Suppressor macrophage treated with lipopolysaccharide for 1 hour (primary cell): Measurements from ENCODE around the gene CYP2A7.
"Not testable (repeated sequence)": the region's sequence is repeated elsewhere in the genome, so short reads cannot be mapped to it uniquely, and the experiment has no call there.

ENCODE experiments used
- DNase-seq, 3 donors: peaks; one replicate each; pipeline ENCODE4 v3.0.0-alpha.2; 2020 to 2022

Gene CYP2A7, protein sequence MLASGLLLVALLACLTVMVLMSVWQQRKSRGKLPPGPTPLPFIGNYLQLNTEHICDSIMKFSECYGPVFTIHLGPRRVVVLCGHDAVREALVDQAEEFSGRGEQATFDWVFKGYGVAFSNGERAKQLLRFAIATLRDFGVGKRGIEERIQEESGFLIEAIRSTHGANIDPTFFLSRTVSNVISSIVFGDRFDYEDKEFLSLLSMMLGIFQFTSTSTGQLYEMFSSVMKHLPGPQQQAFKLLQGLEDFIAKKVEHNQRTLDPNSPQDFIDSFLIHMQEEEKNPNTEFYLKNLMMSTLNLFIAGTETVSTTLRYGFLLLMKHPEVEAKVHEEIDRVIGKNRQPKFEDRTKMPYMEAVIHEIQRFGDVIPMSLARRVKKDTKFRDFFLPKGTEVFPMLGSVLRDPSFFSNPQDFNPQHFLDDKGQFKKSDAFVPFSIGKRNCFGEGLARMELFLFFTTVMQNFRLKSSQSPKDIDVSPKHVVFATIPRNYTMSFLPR

DNA sequence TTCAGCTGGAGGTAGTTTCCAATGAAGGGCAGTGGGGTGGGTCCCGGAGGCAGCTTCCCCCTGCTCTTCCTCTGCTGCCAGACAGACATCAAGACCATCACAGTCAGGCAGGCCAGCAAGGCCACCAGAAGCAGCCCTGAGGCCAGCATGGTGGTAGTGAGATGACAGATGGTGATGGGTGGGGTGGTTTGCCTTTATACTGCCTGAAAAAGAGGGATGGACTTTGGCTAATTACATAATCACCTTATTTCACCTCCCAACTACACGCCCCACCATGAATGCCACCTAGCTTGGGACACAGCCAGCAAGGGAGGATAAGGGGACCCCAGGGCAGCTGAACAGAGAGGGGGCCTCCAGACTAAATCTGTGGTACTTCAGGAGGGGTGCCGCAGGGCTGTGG is at the start of gene CYP2A7:
Gene CYP2A7, minus strand, starts transcription at position 170 of the 400 bp plus-strand sequence. Its CDS starts 21 bp downstream, at position 149.
- not testable (repeated sequence) for DNase-seq

DNA sequence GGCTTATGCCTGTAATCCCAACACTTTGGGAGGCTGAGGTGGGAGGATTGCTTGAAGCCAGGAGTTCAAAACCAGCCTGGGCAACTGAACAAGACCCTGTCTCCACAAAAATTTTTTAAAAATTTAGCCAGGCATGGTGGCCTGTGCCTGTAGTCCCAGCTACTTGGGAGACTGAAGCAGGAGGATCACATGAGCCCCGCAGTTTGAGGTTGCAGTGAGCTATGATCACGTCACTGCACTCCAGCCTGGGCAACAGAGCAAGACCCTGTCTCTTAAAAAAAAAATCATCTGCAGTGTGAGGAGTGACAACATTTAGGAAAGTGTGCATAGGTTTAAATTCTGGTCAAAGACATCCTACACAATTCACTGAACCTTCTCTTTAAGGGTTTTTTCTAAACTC is 48.8 kb upstream of the CYP2A7 start:
- not testable (repeated sequence) for DNase-seq

DNA sequence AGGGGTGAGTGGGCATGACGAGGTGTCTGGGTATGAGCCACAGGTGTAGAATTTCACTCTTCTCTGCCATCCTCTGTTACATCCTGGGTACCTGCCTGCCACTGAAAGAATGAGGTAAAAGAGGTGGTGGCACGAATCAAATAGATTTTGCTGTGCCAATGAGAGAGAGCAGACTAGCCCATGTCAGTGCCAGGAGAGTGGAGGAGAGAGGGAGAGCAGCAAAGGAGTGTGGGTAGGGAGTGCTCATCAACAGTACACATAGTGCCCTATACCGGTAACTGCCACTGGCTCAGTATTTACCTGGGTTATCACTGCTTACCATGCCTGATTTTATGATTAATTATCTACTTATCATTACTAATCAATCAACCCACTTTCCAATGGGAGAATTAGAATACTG is 47.9 kb upstream of the CYP2A7 start:
- not testable (repeated sequence) for DNase-seq

DNA sequence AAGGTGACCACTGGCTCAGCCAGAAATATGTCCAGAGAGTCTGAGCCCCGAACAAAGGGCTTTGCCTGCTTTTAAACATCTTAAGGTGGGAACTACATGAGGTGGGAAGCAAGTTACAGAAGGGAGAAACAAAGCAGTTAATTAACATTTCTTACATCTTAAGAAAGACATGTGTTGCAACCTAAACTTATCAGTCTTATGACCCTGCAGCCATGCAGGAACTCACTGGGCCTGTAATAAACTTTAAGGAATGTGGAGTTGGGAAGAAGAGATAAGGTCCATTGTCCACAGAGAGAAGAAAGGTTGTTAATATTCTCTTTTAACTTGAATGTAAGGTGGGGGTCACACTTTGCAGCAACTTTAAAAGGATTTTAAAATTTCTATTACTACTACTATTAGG is 46.8 kb upstream of the CYP2A7 start:
- no peak for DNase-seq

DNA sequence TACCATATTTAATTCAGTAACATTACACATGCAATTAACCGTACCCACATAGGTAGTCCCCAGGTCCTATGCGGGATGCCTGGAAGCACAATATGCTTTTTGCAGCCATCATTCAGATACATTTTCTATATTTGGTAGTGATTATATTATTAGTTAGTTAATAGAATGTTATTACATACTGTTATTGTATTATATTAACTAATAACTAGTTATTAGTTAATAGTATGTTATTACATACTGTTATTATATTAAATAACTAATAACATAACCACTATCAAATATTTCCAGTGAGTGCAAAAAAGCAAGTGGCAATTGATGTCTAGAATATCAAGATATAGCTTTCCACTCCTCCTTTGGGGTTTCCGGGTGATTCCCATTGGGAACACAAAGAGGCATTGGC is 45.5 kb upstream of the CYP2A7 start:
- no peak for DNase-seq

DNA sequence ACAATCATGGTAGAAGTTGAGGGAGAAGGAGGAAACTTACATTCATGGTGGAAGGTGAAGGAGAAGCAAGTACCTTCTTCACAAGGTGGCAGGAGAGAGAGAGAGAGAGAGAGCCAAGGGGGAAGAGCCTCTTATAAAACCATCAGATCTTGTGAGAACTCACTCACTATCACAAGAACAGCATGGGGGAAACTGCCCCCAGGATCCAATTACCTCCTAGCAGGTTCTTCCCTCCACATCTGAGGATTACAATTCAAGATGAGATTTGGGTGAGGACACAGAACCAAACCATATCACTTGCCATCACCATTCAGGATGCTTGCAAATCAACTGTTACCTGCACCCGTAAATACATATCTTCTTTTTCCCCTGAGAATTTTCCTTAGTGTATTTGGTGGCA is 44.2 kb upstream of the CYP2A7 start:
- DNase-seq, result not testable (repeated sequence)

DNA sequence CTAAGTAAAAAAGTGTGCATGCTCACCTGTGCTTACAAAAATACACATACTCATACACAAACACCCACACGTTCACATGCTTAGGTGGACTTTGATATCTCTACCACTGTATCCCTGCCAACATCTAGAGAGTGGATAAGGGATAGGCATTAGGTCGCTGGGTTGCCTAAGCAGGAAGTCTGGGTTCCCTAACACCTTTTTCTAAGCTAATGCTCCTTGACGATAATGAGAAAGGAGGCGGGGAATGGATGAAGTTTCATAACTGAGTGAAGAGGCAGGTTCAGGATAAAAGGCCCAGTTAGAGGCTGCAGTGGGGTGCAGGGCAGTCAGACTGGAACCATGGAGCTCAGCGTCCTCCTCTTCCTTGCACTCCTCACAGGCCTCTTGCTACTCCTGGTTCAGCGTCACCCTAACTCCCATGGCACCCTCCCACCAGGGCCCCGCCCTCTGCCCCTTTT is 41.9 kb upstream of the CYP2A7 start:
- no peak for DNase-seq

DNA sequence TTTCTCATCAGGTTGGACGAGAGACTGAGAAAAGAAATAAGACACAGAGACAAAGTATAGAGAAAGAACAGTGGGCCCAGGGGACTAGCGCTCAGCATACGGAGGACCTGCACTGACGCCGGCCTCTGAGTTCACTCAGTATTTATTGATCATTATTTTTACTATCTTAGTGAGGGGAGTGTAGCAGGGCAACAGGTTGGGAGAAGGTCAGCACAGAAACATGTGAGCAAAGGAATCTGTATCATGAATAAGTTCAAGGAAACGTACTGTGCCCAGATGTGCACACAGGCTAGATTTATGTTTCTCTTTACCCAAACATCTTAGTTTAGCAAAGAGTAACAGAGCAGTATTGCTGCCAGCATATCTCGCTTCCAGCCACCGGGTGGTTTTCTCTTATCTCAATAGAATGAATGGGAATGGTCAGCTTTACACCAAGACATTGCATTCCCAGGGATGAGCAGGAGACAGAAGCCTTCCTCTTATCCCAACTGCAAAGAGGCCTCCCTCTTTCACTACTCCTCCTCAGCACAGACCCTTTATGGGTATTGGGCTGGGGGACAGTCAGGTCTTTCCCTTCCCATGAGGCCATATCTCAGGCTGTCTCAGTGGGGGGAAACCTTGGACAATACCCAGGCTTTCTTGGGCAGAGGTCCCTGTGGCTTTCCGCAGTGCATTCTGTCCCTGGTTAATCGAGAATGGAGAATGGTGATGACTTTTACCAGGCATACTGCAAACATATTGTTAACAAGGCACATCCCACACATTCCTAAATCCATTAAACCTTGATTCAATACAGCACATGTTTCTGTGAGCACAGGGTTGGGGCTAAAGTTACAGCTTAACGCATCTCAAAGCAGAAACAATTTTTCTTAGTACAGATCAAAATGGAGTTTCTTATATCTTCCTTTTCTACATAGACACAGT is 40.5 kb upstream of the CYP2A7 start:
- DNase-seq, result not testable (repeated sequence)

DNA sequence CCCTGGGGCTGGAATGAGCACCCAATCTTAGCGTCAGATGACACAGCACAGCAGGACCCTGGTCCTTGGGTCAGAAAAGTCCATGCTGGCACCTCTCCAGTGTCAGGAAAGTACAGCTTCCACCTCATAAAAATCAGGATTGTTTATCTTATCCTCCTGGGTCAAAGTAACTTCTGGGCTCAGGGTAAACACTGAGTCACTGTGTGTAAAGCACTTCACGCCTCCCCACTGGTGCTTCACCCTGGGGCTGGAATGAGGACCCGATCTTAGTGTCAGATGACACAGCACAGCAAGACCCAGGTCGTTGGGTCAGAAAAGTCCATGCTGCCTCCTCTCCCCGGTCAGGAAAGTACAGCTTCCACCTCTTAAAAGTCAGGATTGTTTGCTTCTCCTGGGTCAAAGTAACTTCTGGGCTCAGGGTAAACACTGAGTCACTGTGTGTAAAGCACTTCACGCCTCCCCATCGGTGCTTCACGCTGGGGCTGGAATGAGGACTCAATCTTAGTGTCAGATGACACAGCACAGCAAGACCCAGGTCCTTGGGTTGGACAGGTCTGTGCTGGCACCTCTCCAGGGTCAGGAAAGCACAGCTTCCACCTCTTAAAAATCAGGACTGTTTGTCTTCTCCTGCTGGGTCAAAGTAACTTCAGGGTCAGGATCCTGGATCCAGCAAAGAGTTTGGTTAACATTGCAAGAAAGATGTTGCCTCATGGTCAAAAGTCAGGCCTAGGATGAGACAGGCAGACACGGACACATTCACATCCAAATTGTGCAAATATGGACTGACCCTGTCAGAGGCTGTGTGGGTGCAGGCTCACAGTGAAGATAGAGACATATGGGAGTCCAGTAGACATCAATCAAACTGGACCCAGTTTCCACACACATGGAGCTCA is 39.2 kb upstream of the CYP2A7 start:
- DNase-seq, result no peak

DNA sequence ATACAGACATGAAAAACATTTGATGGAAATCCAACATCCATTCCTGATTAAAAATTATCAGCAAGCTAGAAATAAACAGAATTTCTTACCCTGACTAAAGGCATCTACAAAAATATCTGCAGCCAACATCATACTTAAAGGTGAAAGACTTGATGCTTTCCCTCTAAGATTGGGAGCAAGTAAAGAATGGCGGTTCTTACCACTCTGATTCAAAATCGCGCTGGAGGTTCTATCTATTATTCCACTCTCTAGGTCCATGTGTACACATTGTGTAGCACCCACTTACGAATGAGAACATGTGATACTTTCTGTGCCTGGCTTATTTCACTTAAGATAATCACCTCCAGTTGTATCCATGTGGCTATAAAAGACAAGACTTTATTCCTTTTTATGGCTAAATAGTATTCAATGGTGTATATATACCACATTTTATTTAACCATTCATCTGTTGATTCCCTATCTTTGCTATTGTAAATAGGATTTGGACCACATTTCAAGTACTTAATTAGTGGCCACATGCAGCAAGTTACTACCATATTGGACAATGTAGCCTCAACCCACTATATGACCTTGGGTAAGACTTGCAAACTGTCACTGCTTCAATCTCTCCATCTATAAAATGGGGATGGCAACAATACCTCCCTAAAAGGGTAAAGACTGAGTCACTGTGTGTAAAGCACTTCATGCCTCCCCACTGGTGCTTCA is 38.4 kb upstream of the CYP2A7 start:
- no peak for DNase-seq

DNA sequence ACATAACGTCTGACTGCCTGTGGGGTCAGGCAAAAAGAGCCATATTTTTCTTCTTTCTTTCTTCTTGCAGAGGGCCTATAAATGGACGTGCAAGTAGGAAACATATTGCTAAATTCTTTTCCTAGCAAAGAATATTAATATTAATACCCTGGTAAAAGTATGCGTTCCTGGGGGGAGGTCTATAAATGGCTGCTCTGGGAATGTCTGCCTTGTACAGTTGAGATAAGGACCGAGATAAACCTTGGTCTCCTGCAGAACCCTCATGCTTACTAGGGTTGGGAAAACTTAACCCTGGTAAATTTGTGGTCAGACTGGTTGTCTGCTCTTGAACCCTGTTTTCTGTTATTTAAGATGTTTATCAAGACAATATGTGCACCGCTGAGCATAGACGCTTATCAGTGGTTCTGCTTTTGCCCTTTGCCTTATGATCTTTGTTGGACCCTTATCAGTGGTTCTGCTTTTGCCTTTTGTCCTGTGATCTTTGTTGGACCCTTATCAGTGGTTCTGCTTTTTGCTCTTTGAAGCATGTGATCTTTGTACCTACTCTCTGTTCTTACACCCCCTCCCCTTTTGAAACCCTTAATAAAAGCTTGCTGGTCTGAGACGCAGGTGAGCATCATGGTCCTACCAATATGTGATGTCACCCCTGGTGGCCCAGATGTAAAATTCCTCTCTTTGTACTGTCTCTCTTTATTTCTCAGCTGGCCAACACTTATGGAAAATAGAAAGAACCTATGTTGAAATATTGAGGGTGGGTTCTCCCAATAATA is 37.7 kb upstream of the CYP2A7 start:
- not testable (repeated sequence) for DNase-seq

DNA sequence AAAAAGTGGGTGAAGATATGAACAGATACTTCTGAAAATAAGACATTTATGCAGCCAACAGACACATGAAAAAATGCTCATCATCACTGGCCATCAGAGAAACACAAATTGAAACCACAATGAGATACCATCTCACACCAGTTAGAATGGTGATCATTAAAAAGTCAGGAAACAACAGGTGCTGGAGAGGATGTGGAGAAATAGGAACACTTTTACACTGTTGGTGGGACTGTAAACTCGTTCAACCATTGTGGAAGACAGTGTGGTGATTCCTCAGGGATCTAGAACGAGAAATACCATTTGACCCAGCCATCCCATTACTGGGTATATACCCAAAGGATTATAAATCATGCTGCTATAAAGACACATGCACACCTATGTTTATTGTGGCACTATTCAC is 36.3 kb upstream of the CYP2A7 start:
- DNase-seq, result not testable (repeated sequence)

DNA sequence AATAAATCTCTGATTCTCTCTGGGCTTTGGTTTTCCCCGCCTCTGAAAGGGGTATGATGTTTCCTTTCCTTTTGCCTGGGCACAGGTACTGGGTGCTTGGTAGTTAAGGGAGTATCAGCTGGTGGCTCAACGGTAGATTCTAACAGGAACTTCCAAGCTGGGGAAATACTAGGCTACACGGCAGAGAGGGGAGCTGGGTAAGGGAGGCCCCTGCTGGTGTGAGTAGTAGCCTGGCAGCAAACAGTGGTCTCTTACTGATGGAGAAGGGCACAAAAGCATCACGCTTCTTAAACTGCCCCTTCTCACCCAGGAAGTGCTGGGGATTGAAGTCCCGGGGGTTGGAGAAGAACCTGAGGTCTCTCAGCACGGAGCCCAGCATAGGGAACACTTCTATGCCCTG is 26.9 kb upstream of the CYP2A7 start:
- peak; percentile 17 to 74 (median 30) for DNase-seq

DNA sequence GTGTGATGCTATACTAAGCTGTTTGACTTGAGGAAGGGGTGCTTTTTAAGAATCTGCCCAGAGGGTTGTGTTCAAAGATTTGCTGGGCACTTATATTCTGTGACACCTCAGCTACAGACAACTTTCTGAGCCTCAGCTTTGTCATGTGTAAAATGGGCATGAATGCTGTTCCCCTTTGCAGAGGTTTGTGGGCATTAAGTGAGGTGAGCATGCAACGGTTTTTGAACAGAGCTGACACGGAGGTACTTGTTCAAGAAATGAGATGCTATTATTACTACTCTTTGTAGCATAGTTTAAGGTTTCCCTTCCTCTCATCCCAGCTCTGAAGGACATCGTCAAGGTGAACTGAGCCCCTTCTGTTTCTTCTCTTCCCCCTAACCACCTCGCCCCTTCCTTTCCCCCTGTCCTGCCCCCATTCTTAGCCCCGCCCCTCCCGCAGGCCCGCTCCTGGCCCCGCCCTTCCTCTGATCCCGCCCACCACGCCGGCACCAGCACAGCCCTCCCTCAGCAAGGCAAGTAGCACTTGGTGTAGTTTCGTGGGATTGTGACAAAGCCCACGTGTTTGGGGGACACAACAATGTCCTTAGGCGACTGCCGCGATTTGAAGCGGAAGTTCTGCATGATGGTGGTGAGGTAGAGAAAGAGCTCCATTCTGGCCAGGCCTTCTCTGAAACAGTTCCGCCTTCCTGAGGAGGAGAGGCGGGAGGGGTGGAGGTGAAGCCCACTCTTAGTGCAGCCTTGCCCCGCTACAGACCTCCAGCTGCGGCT is 26.1 kb upstream of the CYP2A7 start:
- peak in 1 of 3 donors; percentile 49 for DNase-seq

DNA sequence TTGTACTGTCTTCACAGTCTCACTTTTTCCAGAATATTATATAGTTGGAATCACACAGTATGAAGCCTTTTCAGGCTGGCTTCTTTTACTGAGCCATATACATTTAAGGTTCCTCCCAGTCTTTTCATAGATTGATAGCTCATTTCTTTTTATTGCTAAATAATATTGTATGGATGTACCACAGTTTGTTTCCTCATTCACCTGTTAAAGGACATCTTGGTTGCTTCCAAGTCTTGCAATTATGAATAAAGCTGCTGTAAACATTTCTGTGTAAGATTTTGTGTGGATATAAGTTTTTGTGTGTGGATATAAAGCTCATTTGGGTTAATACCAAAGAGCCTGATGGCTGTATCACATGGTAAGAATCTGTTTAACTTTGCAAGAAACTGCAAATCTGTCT is 24.5 kb upstream of the CYP2A7 start:
- DNase-seq, result no peak

DNA sequence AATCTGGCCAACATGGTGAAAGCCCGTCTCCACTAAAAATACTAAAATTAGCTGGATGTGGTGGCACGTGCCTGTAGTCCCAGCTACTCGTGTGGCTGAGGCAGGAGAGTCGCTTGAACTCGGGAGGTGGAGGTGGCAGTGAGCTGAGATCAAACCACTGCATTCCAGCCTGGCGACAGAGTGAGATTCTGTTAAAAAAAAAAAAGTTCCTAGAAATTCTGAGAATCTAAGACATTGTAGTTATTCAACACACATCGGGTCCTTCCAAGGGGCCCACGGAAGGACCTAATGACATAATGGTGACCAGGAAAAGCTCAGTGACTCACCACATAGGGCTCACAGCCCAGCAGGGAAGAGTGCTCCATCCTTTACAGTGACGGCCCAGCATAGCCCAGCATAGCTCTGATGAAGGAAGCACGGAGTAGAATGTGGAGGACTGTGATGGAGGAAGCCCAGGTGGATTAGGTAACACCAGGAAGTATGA is 22.7 kb upstream of the CYP2A7 start:
- DNase-seq, result not testable (repeated sequence)

DNA sequence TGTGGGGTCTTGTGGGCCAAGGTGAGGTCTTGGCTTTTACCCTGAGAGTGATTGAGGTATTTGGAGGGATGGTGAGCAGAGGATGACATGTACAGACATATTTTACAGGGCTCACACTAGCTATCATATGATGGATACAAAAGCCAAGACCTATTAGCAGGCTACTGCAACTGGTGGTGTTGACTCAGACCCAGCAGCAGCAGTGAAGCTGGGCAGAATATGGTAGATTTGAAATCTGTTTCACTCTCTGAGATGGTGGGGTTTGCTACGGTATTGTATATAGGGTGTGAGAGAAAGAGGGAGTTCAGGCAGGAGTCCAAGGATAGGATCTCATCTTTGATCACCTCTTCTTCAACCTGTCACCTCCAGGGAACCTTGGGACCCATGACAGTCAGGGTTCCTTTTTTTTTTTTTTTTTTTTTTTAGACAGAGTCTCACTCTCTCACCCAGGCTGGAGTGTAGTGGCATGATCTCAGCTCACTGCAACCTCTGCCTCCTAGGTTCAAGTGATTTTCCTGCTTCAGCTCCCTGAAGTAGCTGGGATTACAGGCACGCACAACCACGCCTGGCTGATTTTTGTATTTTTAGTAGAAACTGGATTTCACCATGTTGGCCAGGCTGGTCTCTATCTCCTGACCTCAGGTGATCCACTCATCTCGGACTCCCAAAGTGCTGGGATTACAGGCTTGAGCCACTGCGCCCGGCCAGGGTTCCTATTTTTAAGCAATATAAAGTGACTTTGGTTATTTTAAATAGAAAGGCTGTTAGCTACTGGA is 20.1 kb upstream of the CYP2A7 start:
- DNase-seq, result not testable (repeated sequence)

DNA sequence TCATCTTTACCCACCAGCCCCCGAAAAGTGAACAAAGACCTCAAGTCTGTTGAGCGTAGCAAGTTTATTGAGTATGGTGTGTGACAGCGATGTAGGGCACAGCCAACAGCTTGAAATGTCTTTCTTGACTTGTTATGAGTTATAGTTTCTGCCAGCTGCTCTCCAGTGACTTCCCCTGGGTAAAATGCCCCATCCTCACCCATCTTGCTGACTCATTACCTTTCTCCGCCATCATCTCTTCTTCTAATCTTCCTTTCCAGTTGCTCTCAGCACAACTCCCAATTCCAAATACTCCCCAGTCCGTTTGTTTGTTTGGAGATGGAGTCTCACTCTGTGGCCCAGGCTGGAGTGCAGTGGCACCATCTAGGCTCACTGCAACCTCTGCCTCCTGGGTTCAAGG is 18.5 kb upstream of the CYP2A7 start:
- not testable (repeated sequence) for DNase-seq

DNA sequence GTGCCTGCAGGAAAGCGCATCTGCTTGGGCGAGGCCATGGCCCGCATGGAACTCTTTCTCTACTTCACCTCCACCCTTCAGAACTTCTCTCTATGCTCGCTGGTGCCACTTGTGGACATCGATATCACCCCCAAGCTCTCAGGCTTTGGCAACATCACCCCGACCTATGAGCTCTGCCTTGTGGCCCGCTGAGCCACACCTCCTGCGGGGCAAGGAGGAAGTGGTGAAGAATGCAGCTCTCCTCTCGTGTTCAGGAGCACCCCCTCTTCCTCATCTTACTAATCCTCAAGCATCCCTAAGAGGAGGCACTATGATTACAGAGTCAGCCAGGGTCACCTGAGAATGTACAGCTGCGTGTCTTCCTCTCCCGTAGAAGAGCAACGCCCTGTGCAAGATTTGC is 17.9 kb upstream of the CYP2A7 start:
- not testable (repeated sequence) for DNase-seq
